AML-193 (cell line): ENCODE measurements around the gene PPP6R3.

Source experiments
- DNase-seq, 2 experiments: peaks; one replicate each; lab custom pipeline; 2025; lab: John Stamatoyannopoulos, UW

PPP6R3 gene

DNA sequence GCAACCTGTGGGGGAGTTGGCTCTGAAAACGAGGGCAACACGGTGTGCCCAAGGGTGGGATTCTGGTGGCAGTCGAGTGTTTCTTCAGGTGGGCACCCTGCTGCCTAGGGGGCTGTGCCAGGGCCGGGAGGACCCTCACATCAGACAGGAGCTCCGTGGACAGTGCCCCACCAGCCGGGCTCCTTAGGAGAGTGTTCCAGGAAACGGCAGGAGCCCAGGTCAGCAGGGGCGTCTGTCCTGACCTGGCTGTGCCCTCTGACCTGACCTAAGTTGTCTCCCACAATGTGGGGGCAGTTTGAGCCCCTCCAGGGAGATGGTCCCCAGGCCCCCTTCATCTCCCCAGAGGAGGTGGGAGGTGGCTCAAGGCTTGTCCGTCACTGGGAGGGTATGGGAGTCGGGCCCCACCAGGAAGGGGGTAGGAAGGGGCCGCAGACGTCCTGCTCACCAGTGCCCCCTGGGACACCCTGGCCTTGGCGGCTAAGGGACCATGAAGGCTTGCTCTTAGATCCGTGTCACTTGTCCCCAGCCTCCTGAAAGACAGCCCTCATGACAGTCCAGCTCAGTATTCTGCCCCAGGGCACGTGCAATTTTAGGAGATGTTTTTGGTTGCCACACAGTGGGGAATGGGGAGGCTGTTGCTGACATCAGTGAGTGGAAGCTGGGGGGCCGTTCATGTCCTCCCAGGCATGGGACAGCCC is 191.6 kb downstream of the PPP6R3 start:
- no peak for DNase-seq

DNA sequence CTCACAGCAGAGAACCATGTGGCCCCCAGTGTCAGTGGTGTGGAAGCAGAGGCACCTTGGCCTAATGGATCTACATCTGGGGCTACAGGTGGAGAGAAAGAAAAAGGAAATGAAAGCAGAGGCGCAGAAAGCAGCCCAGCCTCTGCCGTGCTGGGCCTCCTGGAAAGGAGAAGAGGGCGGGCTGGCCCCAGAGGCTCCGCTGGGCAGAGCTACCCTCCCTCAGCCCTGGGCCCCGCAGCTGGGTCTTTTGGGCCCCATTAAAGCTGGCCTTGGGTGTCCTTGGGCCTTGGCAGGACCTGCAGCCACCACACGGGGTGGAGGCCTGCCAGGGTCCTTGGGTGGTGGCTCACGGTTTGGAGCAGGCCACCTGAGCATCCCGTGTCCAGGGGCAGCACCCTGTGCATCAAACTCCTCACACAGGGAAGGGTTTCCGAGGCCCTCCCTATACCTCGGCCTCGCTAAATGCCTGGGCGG is 192.2 kb downstream of the PPP6R3 start:
- no peak for DNase-seq

DNA sequence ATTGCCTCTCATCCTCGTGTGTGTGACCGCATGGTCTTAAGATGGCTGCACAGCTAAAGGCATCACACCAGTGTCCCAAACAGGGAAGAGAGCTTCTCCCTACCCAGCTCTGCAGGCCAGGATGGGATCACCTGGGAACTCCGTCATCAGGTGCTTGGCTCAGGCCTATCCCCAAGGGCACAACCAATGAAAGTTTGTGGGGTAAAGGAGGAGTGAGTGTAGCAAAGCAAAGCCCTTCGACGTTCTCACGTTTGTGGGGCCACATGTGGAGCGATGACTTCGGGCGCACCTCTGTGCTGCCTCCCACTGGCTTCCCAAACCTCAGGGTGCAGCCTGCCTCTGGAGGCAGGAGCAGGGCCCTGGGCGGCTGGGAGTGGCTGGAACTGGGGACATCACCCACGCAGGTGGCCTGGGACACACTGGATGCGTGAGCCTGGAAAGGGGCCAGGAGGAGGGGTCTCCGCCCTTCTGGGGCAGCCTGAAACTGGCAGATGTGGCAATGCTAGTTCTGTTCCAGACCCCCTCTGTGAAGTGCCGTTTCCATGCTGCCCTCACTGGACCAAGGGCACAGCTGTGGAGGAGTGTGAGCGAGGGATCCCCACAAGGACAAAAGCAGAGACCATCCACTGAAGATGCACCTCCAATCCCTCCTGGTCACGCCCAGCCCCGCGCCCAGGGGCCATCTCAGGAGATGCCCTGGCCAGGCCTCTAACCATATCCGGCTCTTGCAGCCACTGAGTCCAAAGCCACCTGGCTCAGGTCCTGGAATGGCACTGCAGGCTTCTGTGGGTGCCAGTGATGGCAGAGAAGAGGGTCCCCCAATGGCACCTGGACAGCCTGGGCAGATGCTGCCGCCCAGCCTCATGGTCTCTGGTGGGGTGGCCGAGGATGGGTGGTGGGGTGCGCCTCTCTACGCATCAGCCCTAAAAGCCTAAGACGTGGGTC is 193.2 kb downstream of the PPP6R3 start:
- no peak for DNase-seq

DNA sequence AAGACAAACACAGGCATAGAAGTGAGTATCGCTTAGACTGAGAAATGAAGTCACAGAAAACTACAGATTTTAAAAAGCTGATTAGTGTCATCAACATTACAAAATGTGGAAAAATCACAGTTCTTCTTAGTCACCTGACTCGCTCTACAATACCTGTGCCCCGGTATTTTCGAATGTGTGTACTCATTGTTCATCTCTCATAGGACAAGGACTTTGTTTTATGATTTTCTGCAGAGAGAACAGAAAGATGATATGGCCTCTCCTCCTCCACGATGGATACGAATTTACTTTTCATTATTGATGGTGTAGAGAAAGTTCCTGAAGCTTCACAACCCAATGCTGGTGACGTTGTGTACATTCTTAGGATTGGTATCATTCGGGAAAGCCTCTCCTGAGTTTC is 194.4 kb downstream of the PPP6R3 start:
- DNase-seq: no peak

DNA sequence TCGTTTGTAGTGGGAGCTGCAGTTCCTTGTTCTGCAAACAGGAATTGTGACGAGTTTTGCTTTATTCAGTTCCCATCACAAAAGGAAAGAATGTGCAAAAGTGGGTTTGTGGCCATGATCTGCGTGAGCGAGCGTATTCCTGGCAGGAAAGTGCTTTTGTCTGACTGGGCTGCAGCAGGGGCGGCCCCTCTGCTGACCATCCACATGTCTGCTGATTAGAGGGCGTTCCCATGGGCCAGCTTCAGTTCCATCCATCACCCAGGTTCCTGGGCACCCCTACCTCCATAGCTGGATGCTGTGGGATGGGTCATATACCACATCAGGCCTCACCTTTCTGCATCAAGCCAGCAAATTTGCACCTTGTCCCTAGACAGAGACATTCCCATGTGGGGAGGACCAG is 194.9 kb downstream of the PPP6R3 start:
- DNase-seq: no peak

DNA sequence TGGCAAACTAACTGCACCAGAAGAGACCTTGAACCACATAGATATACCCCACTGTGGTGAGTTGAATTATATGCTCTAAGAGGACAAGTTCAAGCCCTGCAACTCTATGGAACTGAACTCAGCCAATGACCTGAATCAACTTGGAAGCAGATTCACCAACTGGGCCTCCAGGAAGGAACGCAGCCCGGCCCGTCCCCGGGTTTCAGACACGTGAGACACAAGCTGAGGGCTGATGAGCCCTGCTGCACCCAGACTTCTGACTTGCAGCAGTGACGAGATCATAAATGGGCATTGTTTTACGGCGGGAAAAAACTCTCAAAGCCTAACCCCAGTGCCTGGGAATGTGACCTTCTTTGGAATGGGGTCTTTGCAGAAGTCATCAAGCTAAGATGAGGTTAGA is 195.3 kb downstream of the PPP6R3 start:
- DNase-seq: no peak

DNA sequence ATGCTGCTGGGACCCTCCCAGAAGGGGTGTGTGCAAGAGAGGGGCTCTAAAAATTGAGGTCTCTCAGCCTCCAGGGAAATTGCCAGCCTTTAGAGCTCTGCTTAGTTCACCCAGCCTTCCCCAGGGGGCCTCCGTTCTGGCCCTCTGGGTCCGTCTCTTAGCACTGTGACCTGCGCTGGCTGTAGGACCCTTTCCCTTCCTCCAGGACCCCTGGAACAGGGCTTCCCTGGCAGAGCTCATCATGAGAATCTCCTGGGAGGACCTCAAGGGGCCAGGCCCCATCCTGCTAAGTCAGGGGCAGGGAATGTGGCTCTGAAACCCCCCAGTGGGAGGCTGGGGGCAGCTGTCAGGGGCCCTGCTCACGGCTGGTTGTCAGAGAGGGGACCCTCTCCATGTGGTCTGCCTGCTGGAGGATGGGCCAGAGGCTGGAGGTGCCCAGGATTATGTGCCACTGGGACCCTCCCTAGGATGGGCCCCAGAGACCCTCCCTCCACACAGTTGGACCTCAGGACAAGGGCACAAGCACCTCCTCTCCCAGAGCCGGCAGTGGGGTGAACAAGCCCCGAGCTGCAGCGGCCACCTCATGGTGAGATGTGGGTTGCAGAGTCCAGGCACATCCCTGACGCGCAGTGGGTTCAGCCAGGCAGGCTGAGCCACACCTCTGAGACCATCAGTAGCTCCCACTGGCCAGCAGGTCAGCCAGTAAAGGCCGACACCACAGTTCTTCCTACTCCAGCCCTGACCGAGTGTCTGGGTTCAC is 196.6 kb downstream of the PPP6R3 start:
- DNase-seq: no peak

DNA sequence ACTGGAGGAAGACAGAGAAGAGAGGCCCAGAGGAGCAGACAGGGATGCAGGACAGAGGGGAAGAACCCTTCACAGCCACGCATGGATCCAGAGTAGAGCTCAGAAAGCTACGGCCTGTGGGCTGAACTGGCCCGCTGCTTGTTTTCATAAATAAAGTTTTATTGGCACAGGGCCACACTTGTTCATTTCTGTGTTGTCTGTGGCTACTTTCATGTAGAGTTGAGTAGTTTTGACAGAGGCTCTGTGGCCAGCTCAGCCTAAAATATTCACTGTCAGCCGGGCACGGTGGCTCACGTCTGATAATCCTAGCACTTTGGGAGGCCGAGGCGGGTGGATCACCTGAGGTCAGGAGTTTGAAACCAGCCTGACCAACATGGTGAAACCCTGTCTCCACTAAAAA is 197.5 kb downstream of the PPP6R3 start:
- no peak for DNase-seq

DNA sequence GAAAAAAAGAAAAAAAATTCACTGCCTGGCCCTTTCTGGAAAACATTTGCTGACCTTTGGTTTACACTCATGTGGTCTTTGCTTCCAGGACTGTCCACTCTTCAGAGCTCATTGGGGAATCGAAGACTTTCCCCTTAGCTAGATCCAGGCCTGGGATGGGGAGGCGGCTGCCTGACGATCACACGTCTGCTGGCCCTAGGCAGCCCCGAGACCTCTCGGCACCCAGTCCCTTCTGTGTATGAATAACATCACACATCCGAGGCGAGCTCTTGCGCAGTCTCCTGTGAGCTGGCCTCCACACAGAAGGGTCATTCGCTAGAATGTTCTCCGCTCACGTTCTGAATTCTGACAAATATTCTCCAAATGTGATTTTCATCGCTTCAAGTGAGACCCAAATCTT is 198.1 kb downstream of the PPP6R3 start:
- DNase-seq: no peak

DNA sequence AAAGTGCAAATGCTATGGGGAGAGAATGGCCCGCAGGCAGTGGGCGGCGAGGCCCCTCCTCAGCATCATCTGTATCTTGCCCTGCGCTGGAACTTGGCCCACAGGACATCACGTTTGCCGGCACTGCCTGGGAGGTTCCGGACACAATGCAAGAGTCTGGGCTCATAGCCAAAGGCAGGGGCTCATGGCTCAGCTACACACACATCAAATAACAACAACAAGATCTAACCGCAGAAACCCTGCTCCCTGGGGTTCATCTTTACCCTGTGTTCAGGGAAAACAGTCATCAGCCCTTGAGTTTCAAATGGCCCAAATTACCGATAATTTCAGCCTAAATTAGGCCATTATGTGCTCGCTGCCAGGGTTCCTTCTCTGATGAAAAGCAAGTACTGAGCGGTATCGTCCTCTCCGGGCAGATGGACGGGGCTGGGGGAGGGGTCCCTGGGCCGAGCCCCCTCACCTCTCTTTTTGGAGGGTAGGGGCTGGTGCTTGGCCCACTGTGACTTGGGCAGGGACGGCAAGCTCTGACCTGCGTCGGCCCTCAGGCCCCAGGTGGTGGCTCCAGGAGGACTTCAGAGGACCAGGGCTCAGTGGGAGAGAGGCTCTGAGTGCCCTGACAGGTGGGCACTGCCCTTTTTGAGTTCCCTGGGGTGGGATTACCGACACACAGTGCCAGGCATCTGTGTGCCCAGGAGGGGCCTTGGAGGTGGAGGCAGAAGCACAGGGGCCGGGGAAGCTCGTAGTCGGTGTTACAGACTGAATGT is 198.8 kb downstream of the PPP6R3 start:
- no peak for DNase-seq

DNA sequence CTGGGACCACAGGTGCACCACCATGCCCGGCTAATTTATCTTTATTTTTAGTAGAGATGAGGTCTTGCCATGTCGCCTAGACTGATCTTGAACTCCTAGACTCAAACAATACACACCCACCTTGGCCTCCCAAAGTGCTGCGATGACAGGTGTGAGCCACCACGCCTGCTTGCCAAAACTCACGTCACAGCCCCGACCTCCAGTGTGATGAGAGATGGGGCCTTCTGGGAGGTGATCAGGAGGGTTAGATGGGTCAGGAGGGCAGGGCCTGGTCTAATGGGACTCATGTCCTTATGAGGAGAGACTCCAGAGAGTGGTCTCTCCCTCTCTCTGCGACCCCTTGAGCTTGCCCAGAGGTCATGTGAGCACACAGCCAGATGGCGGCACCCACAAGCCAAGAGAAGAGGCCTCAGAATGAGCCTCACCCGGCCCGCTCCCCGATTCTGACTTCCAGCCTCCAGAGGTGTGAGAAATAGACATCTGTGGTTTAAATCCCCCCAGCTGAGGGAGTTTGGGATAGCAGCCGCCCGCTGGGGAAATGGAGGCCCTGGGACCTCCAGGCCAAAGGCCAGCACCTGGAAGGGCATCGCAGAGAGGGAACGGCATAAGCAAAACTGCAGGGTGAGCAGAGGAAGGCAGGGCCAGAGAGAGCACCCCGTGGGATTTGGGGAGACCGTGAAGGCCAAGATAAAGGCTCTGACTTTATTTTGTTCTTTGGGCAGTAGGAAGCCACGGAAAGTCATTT is 199.7 kb downstream of the PPP6R3 start:
- no peak for DNase-seq

DNA sequence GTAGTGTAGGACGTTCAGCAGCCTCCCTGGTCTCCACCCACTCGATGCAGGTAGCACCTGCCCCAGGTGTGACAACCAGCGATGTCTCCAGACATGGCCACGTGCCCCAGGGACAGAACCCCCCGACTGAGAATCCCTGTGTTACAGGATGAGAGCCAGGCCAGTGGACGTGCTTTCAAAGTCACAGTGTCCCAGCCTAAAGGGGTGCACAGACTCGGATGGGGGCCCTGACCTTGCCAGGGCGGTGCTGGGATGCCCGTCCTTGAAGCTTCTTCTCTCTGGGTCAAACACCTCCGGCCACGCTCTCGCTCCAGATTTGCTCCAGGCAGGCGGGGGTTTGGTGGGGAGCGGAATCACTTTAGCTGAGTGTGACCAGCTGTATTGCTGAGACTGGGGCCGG is 200.5 kb downstream of the PPP6R3 start:
- no peak for DNase-seq

DNA sequence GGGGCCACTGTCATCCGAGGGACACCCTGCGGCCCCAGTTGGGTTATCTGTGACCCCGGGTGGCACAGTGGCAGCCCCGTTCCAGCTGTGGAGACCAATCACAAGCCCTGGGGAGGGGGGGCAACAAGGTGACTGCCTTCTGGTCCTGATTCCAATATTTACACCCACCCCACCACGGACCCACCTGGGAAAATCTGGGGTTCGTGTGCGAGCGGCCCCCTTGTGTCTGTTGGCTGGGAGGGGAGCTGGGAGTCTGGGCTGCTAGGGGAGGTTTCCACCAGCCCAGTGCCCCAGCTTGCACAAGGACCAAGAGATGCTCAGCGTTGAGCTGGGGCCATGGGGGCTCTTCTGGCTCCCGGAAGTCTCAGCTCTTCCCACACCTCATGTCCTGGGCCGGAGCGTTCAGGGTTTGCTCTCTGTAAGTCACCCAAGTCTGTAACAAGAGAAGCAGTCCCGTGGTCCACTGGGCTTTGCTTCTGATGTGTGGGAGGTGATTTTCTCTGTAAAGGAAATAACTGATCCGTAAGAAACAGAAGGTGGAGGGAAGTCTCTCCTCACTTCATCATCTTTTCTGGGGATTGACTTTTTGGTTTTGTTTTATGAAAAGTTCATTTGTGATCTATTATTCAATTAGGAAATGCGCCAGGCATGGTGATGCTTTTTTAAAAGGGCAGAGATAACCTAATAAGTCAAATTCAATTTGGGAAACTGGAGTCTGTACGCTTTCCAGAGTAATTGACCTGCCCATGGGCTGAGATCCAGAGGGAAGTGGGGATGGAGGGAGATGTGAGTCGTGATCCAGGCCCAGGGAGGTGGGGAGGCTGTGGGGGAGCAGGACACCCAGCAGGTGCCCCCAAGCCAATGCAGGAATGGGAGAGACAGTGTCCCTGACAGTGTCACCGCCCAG is 201.4 kb downstream of the PPP6R3 start:
- DNase-seq: no peak

DNA sequence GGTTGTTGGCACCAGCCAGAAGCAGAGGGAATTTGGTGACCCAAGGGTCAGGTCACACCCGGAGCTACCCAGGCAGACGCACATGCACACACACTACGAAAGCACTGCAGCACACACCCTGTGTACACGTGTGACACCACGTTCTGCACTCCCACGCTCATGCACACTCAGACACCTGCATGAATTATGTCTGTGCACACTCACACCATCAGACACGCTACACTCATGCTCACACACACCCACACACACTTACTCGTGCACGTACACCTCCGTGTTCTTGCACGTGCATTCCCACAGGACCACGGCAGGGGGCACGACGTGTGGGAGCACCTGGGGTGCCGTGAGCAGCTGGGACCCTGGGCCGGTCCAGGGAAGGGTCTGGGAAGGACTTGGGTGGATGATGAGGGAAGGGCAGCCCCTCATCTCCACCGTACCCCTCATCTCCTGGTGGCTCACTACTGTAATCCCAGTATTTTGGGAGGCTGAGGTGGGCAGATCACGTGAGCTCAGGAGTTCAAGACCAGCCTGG is 203.0 kb downstream of the PPP6R3 start:
- no peak for DNase-seq

DNA sequence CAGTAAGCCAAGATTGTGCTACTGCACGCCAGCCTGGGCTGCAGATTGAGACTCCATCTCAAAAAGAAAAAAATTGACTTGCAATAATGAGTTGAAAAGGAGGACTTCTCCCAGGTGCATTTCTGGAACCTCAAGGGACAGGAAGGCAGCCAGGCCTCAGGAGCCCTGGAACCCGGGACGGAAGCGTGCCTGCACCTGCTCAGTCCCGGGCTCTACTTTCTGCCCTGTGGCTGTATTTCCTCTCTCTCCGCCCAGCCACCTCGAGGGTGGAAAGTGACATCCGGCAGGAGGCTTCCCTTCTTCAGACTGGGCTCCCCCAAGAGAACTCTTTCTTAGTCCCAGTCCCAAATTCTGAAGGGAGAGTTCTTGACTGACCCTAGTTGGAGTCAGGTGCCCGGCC is 203.6 kb downstream of the PPP6R3 start:
- no peak for DNase-seq

DNA sequence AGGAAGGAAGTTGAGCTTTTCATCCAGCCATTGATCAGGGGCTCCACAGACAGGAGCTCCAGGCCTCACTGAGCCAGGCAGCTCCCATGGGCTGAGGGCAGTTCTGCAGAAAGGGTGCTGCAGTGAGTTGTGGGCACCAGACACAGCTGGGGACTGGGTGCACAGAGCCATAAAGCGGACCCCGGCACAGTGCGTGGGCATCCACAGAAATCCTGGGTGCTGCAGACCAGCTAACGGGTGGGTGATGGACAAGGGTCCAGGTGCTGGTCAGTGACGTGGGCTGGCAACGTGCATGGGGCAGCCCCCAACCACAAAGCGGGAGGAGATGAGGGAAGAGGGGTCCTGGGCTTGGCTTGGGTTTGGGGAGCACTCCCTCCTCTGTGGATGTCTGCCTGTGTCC is 204.4 kb downstream of the PPP6R3 start:
- DNase-seq: no peak
